Measurements from ENCODE around the gene DOK5.

The DOK5 gene

GRCh38 chr20:54452277-54452676, 23.1 kb upstream of the DOK5 start:
- H3K36me3 ChIP-seq (ENCODE audit: control insufficient read depth, insufficient read depth, low read length), result no peaks in the 10 kb centered on the region
- no peak overlapping the region for H3K9ac ChIP-seq (ENCODE audit: low read depth, low read length)
- H3K27ac ChIP-seq (ENCODE audit: low read depth, low read length), result no peak overlapping the region
- no peaks in the 10 kb centered on the region for H3K27me3 ChIP-seq (ENCODE audit: control insufficient read depth, insufficient read depth, low read length)
- peaks cover 9% of the 10 kb centered on the region for H3K4me1 ChIP-seq (ENCODE audit: control insufficient read depth, insufficient read depth, low read length)
- H3K9me3 ChIP-seq (ENCODE audit: control insufficient read depth, insufficient read depth, low read length), result no peaks in the 10 kb centered on the region
- no peak overlapping the region for H3K4me3 ChIP-seq (ENCODE audit: low read depth, low read length)

DNA sequence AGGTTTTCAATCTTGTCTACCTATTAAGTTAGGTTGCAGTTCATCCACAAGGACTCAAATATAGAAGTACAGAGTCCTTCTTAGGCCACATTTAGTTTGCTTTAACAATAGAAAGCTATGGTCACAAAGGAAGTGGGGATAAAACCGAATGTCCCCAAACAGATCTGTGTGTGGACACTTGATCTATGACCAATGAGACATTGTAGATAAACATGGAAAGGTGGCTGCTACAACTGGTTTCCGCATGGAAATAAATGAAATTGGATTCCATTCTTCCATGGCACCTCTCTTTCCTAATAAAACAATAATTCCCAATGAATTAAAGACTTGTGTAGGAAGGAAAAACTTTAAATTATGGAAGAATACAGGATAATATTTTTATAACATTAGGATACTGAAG, 20.4 kb upstream of the DOK5 start:
- no peaks in the 10 kb centered on the region for H3K27me3 ChIP-seq (ENCODE audit: control insufficient read depth, insufficient read depth, low read length)
- H3K36me3 ChIP-seq (ENCODE audit: control insufficient read depth, insufficient read depth, low read length), result no peaks in the 10 kb centered on the region
- no peaks in the 10 kb centered on the region for H3K4me1 ChIP-seq (ENCODE audit: control insufficient read depth, insufficient read depth, low read length)

GRCh38 chr20:54456423-54456822, 19.0 kb upstream of the DOK5 start:
- no peaks in the 10 kb centered on the region for H3K27me3 ChIP-seq (ENCODE audit: control insufficient read depth, insufficient read depth, low read length)
- H3K4me1 ChIP-seq (ENCODE audit: control insufficient read depth, insufficient read depth, low read length), result no peaks in the 10 kb centered on the region
- H3K36me3 ChIP-seq (ENCODE audit: control insufficient read depth, insufficient read depth, low read length), result no peaks in the 10 kb centered on the region
- no peak overlapping the region for H3K27ac ChIP-seq (ENCODE audit: low read depth, low read length)
- no peak overlapping the region for H3K9ac ChIP-seq (ENCODE audit: low read depth, low read length)
- H3K4me3 ChIP-seq (ENCODE audit: low read depth, low read length), result no peak overlapping the region
- H3K9me3 ChIP-seq (ENCODE audit: control insufficient read depth, insufficient read depth, low read length), result no peaks in the 10 kb centered on the region

More for the DNA sequence above, 20.4 kb upstream of the DOK5 start:
- H3K27ac ChIP-seq (ENCODE audit: low read depth, low read length), result no peak overlapping the region
- no peaks in the 10 kb centered on the region for H3K9me3 ChIP-seq (ENCODE audit: control insufficient read depth, insufficient read depth, low read length)
- H3K4me3 ChIP-seq (ENCODE audit: low read depth, low read length), result no peak overlapping the region
- no peak overlapping the region for H3K9ac ChIP-seq (ENCODE audit: low read depth, low read length)

- Histone ChIP-seq H3K4me1 (ENCODE audit: control insufficient read depth, insufficient read depth, low read length) (no peaks in the 10 kb centered on the region), H3K36me3 (ENCODE audit: control insufficient read depth, insufficient read depth, low read length) (no peaks in the 10 kb centered on the region), H3K4me3 (ENCODE audit: low read depth, low read length) (no peak overlapping the region), H3K27ac (ENCODE audit: low read depth, low read length) (no peak overlapping the region), H3K9ac (ENCODE audit: low read depth, low read length) (no peak overlapping the region), H3K9me3 (ENCODE audit: control insufficient read depth, insufficient read depth, low read length) (no peaks in the 10 kb centered on the region), H3K27me3 (ENCODE audit: control insufficient read depth, insufficient read depth, low read length) (no peaks in the 10 kb centered on the region)
Observed at GRCh38 chr20:54456961-54457360, 18.4 kb upstream of the DOK5 start.

DNA sequence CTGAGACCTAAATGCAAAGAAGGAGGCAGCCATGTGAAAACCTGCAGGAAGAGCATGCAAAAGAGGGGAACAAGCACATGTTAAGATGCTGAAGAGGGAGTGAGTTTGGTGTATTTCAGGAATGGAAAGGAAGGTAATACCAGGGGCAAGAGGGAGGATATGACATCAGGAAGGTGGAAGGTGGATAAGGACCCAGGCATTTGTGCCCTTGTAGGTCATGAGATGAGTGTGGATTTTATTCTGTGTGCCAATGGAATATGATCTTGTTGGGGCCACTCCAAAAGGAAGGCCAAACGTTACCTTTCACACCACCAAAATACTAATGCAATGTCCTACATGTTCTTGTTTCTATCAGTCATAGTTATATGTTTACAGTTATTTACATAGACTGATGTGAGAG, 17.2 kb upstream of the DOK5 start:
- H3K4me3 ChIP-seq (ENCODE audit: low read depth, low read length), result no peak overlapping the region
- no peaks in the 10 kb centered on the region for H3K36me3 ChIP-seq (ENCODE audit: control insufficient read depth, insufficient read depth, low read length)
- H3K9ac ChIP-seq (ENCODE audit: low read depth, low read length), result no peak overlapping the region
- no peaks in the 10 kb centered on the region for H3K27me3 ChIP-seq (ENCODE audit: control insufficient read depth, insufficient read depth, low read length)
- H3K27ac ChIP-seq (ENCODE audit: low read depth, low read length), result no peak overlapping the region
- no peaks in the 10 kb centered on the region for H3K9me3 ChIP-seq (ENCODE audit: control insufficient read depth, insufficient read depth, low read length)
- no peaks in the 10 kb centered on the region for H3K4me1 ChIP-seq (ENCODE audit: control insufficient read depth, insufficient read depth, low read length)

DNA sequence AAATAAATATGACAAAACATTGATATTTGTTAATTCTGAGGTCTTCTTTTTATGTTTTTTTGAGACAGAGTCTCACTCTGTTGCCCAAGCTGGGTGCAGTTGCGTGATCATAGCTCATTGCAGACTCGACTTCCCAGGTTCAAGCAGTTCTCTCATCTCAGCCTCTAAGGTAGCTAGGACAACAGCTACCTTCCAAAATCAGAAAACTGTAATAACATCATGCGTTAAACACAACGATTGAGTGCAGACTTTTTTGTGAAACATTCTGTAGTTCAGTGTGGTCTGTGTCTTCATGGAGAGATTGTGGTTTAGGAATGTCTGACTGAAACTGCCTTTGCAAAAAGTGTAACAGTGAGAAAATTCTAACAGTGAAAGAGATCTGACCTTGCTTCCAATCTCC, 16.1 kb upstream of the DOK5 start:
- Histone ChIP-seq H3K4me3 (ENCODE audit: low read depth, low read length) (no peak overlapping the region), H3K9ac (ENCODE audit: low read depth, low read length) (no peak overlapping the region), H3K9me3 (ENCODE audit: control insufficient read depth, insufficient read depth, low read length) (no peaks in the 10 kb centered on the region), H3K4me1 (ENCODE audit: control insufficient read depth, insufficient read depth, low read length) (no peaks in the 10 kb centered on the region), H3K27me3 (ENCODE audit: control insufficient read depth, insufficient read depth, low read length) (no peaks in the 10 kb centered on the region), H3K27ac (ENCODE audit: low read depth, low read length) (no peak overlapping the region), H3K36me3 (ENCODE audit: control insufficient read depth, insufficient read depth, low read length) (no peaks in the 10 kb centered on the region)

GRCh38 chr20:54464003-54464402, 11.4 kb upstream of the DOK5 start:
- H3K4me1 ChIP-seq (ENCODE audit: control insufficient read depth, insufficient read depth, low read length), result no peaks in the 10 kb centered on the region
- H3K27me3 ChIP-seq (ENCODE audit: control insufficient read depth, insufficient read depth, low read length), result no peaks in the 10 kb centered on the region
- H3K27ac ChIP-seq (ENCODE audit: low read depth, low read length), result no peak overlapping the region
- no peak overlapping the region for H3K4me3 ChIP-seq (ENCODE audit: low read depth, low read length)
- no peak overlapping the region for H3K9ac ChIP-seq (ENCODE audit: low read depth, low read length)
- H3K9me3 ChIP-seq (ENCODE audit: control insufficient read depth, insufficient read depth, low read length), result no peaks in the 10 kb centered on the region
- H3K36me3 ChIP-seq (ENCODE audit: control insufficient read depth, insufficient read depth, low read length), result no peaks in the 10 kb centered on the region

GRCh38 chr20:54466127-54466526, 9.3 kb upstream of the DOK5 start:
- H3K27me3 ChIP-seq (ENCODE audit: control insufficient read depth, insufficient read depth, low read length), result no peaks in the 10 kb centered on the region
- no peak overlapping the region for H3K9ac ChIP-seq (ENCODE audit: low read depth, low read length)
- H3K4me3 ChIP-seq (ENCODE audit: low read depth, low read length), result no peak overlapping the region
- H3K9me3 ChIP-seq (ENCODE audit: control insufficient read depth, insufficient read depth, low read length), result no peaks in the 10 kb centered on the region
- H3K36me3 ChIP-seq (ENCODE audit: control insufficient read depth, insufficient read depth, low read length), result no peaks in the 10 kb centered on the region
- peaks cover 4% of the 10 kb centered on the region; the same call in 1 of the 2 replicates for H3K4me1 ChIP-seq (ENCODE audit: control insufficient read depth, insufficient read depth, low read length)
- no peak overlapping the region for H3K27ac ChIP-seq (ENCODE audit: low read depth, low read length)

DNA sequence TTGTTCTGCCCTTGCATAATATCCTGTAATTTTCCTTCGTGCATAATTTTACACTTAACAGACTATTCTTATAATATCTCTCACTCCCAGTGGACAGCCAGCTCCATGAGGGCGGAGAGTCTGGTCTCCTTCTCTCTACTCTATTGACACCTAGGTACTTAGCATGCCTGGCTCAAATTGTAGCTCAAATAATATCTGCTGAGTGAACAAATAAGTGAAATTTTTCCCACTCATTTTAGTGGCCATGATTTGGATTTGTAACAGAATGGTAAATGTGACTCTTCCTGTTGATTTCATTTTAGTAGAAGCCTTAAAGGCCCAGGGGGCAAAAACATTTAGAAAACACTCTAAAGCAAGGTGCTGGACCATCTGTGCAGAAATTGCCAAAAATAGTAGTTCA, 7.8 kb upstream of the DOK5 start:
- Histone ChIP-seq H3K27me3 (ENCODE audit: control insufficient read depth, insufficient read depth, low read length) (no peaks in the 10 kb centered on the region), H3K4me1 (ENCODE audit: control insufficient read depth, insufficient read depth, low read length) (peaks cover 4% of the 10 kb centered on the region; the same call in 1 of the 2 replicates), H3K27ac (ENCODE audit: low read depth, low read length) (no peak overlapping the region), H3K9ac (ENCODE audit: low read depth, low read length) (no peak overlapping the region), H3K36me3 (ENCODE audit: control insufficient read depth, insufficient read depth, low read length) (no peaks in the 10 kb centered on the region), H3K4me3 (ENCODE audit: low read depth, low read length) (no peak overlapping the region), H3K9me3 (ENCODE audit: control insufficient read depth, insufficient read depth, low read length) (no peaks in the 10 kb centered on the region)

- Histone ChIP-seq H3K27me3 (ENCODE audit: control insufficient read depth, insufficient read depth, low read length) (no peaks in the 10 kb centered on the region), H3K4me1 (ENCODE audit: control insufficient read depth, insufficient read depth, low read length) (peaks cover 4% of the 10 kb centered on the region; the same call in 1 of the 2 replicates), H3K4me3 (ENCODE audit: low read depth, low read length) (no peak overlapping the region), H3K36me3 (ENCODE audit: control insufficient read depth, insufficient read depth, low read length) (no peaks in the 10 kb centered on the region), H3K27ac (ENCODE audit: low read depth, low read length) (no peak overlapping the region), H3K9me3 (ENCODE audit: control insufficient read depth, insufficient read depth, low read length) (no peaks in the 10 kb centered on the region), H3K9ac (ENCODE audit: low read depth, low read length) (no peak overlapping the region)
Observed at GRCh38 chr20:54468082-54468481, 7.3 kb upstream of the DOK5 start.

- Histone ChIP-seq H3K9me3 (ENCODE audit: control insufficient read depth, insufficient read depth, low read length) (no peaks in the 10 kb centered on the region), H3K9ac (ENCODE audit: low read depth, low read length) (no peak overlapping the region), H3K27ac (ENCODE audit: low read depth, low read length) (no peak overlapping the region), H3K36me3 (ENCODE audit: control insufficient read depth, insufficient read depth, low read length) (no peaks in the 10 kb centered on the region), H3K4me1 (ENCODE audit: control insufficient read depth, insufficient read depth, low read length) (peaks cover 4% of the 10 kb centered on the region; the same call in 1 of the 2 replicates), H3K4me3 (ENCODE audit: low read depth, low read length) (no peak overlapping the region), H3K27me3 (ENCODE audit: control insufficient read depth, insufficient read depth, low read length) (no peaks in the 10 kb centered on the region)
Observed at GRCh38 chr20:54469293-54469692, 6.1 kb upstream of the DOK5 start.

GRCh38 chr20:54469952-54470351, 5.4 kb upstream of the DOK5 start:
- Histone ChIP-seq H3K27ac (ENCODE audit: low read depth, low read length) (no peak overlapping the region), H3K9ac (ENCODE audit: low read depth, low read length) (no peak overlapping the region), H3K27me3 (ENCODE audit: control insufficient read depth, insufficient read depth, low read length) (peaks cover 5% of the 10 kb centered on the region), H3K4me3 (ENCODE audit: low read depth, low read length) (no peak overlapping the region), H3K36me3 (ENCODE audit: control insufficient read depth, insufficient read depth, low read length) (no peaks in the 10 kb centered on the region), H3K4me1 (ENCODE audit: control insufficient read depth, insufficient read depth, low read length) (peaks cover 4% of the 10 kb centered on the region; the same call in 1 of the 2 replicates), H3K9me3 (ENCODE audit: control insufficient read depth, insufficient read depth, low read length) (no peaks in the 10 kb centered on the region)
